ENCODE results near the gene ARHGEF12. TPM values are rescaled to one million over a fixed set of nuclear protein-coding genes. Genes with fewer than 3 reads are reported as not detected.
A peak's percentile ranks its signal among the peaks of the same experiment; 100 is the strongest.

The ARHGEF12 gene
- total RNA-seq, 1 experiment from 2014 or later, result 27.3 TPM

- in situ Hi-C loops (cut with HindIII; ENCODE audit: low pct_unique_long_range_greater_than_20kb, low sequenced_read_pairs), result no loop called here
- DNase-seq (ENCODE audit: low read depth, low spot score), result no peak
These were observed 22.5 kb downstream of the ARHGEF12 start for GRCh38 chr11:120358729-120359128.

DNA sequence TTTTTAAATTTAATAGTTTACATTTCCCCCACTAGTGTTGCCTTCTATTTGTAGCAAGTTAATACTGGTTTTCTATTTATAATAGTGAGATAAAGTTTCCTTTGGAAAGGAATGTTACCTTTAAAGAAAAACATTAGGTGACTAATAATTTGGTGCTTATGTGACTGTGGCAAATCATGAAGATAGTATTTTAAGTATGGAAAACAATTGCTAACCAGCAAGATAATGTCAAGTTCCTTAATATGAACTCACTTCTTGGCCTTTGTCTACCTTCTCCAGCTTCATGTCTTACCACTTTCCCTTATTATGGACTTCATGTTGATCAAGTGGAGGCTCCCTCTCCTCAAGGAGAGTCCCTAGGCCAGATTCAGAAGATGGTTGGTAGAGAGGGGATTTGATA lies 27.2 kb downstream of the ARHGEF12 start:
- in situ Hi-C loops (cut with HindIII; ENCODE audit: low pct_unique_long_range_greater_than_20kb, low sequenced_read_pairs), result no loop called here
- no peak for DNase-seq (ENCODE audit: low read depth, low spot score)

GRCh38 chr11:120365512-120365911 lies 29.3 kb downstream of the ARHGEF12 start:
- in situ Hi-C loops (cut with HindIII; ENCODE audit: low pct_unique_long_range_greater_than_20kb, low sequenced_read_pairs), result no loop called here
- DNase-seq (ENCODE audit: low read depth, low spot score), result no peak

DNA sequence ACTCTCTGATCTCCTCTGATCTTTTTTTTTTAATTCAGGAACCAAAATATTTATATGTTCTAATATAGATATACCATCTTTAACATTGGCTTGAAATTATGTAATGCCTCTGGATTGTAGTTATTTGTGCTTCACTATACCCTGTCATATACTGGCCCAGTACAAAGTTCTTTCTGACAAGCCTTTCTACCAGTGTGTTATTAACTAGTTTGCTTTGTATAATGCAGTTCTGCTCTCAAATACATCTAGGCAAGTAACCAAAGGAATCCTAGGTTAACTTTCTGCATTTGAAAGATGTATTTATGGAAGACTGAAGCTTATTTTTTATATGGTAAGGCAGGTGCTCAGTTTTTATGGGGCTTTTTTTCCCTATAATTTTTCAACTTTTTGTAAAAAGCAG lies 36.1 kb downstream of the ARHGEF12 start:
- no peak for DNase-seq (ENCODE audit: low read depth, low spot score)
- in situ Hi-C loops (cut with HindIII; ENCODE audit: low pct_unique_long_range_greater_than_20kb, low sequenced_read_pairs), result no loop called here

DNA sequence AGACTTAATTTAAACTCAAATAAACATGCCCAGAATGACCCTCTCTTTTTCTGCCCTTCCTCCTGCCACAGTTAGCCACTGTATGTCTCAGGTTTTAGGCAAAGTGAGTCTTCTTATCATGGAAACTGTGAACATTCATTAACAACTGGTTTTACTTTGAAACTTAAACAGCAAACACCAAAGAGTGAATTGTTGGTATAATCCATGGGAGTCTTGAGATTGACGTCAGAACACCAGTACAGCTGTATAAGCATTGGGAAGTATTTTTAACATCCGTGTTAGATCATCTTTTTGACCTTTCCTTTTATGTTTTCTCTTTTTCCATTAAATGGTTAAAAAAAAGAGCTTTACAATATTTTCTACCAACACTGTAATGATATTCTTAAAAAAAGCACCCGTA lies 38.9 kb downstream of the ARHGEF12 start:
- DNase-seq (ENCODE audit: low read depth, low spot score), result no peak
- in situ Hi-C loops (cut with HindIII; ENCODE audit: low pct_unique_long_range_greater_than_20kb, low sequenced_read_pairs), result no loop called here

GRCh38 chr11:120376547-120377182 lies 40.5 kb downstream of the ARHGEF12 start:
- in situ Hi-C loops (cut with HindIII; ENCODE audit: low pct_unique_long_range_greater_than_20kb, low sequenced_read_pairs), result no loop called here
- no peak for DNase-seq (ENCODE audit: low read depth, low spot score)

- in situ Hi-C loops (cut with HindIII; ENCODE audit: low pct_unique_long_range_greater_than_20kb, low sequenced_read_pairs), result no loop called here
These were observed 42.3 kb downstream of the ARHGEF12 start for GRCh38 chr11:120378474-120378873.

GRCh38 chr11:120381401-120381800 lies 45.2 kb downstream of the ARHGEF12 start:
- in situ Hi-C loops (cut with HindIII; ENCODE audit: low pct_unique_long_range_greater_than_20kb, low sequenced_read_pairs), result no loop called here
- no peak for DNase-seq (ENCODE audit: low read depth, low spot score)

More at GRCh38 chr11:120378474-120378873, 42.3 kb downstream of the ARHGEF12 start:
- no peak for DNase-seq (ENCODE audit: low read depth, low spot score)

GRCh38 chr11:120383518-120384155 lies 47.4 kb downstream of the ARHGEF12 start:
- DNase-seq (ENCODE audit: low read depth, low spot score), result no peak
- in situ Hi-C loops (cut with HindIII; ENCODE audit: low pct_unique_long_range_greater_than_20kb, low sequenced_read_pairs), result no loop called here

DNA sequence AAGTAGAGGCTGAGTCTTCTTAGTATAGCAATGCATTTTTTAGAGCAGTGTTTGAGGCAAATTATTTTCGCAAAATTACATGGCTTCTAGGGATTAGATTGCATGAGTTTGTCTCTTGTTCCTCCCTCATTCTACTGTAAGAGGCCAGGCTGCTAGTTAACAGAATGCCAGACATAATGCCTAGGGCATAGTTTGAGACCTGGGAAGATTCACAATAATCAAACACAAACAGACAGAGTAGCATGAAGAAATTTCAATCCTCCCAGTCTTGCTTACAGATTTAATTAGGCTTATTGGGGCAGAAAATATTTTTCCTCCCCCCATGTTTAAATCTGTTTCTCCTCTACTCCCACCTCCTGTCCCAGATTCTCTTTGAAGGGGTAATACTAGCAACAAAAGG lies 48.3 kb downstream of the ARHGEF12 start:
- in situ Hi-C loops (cut with HindIII; ENCODE audit: low pct_unique_long_range_greater_than_20kb, low sequenced_read_pairs), result no loop called here

DNA sequence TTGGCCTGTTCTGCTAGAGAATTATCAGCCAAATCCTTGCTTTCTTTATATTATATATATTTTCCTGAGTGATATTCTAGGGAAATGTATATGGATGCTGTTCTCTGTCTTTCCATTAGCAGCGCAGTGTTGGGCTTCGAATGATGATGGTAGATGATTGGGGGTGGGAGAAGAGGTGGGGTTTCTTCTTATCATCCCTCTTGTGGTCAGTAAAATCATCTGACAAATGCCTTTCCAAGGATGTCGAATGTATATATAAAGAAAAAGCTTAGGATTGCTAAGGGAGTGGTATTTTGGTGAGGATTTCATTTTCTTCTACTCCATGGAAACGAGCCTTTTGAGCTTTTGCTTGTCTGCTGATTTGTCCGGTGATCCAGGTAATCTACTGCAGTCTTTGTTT lies 48.9 kb downstream of the ARHGEF12 start:
- in situ Hi-C loops (cut with HindIII; ENCODE audit: low pct_unique_long_range_greater_than_20kb, low sequenced_read_pairs), result no loop called here
- peak; percentile 6 for DNase-seq (ENCODE audit: low read depth, low spot score)

More for the DNA sequence above, 48.3 kb downstream of the ARHGEF12 start:
- no peak for DNase-seq (ENCODE audit: low read depth, low spot score)

DNA sequence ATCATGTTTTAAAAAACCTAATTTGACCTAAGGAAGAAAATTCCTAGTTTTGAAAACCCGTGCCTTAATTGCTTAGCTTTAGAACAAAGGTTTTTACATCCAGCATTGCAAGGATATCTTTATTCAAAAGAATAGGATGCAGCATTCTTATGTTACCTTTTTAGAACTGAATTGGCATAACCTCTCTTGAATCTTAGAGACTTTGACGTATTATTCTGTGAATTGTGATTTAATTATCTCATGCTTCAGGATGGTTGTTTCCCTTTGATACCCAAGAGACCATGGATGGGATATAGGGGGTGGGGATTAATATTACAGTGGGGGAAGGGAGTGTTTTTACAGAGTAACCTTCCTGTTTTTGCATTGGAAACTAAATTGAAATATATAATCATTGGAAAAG lies 49.4 kb downstream of the ARHGEF12 start:
- no peak for DNase-seq (ENCODE audit: low read depth, low spot score)
- in situ Hi-C loops (cut with HindIII; ENCODE audit: low pct_unique_long_range_greater_than_20kb, low sequenced_read_pairs), result no loop called here

GRCh38 chr11:120386318-120386717 lies 50.1 kb downstream of the ARHGEF12 start:
- in situ Hi-C loops (cut with HindIII; ENCODE audit: low pct_unique_long_range_greater_than_20kb, low sequenced_read_pairs), result no loop called here
- DNase-seq (ENCODE audit: low read depth, low spot score), result no peak

GRCh38 chr11:120386774-120387371 lies 50.7 kb downstream of the ARHGEF12 start:
- no peak for DNase-seq (ENCODE audit: low read depth, low spot score)
- in situ Hi-C loops (cut with HindIII; ENCODE audit: low pct_unique_long_range_greater_than_20kb, low sequenced_read_pairs), result no loop called here

GRCh38 chr11:120388261-120388660 lies 52.0 kb downstream of the ARHGEF12 start:
- in situ Hi-C loops (cut with HindIII; ENCODE audit: low pct_unique_long_range_greater_than_20kb, low sequenced_read_pairs), result no loop called here
- no peak for DNase-seq (ENCODE audit: low read depth, low spot score)

- DNase-seq (ENCODE audit: low read depth, low spot score), result no peak
- in situ Hi-C loops (cut with HindIII; ENCODE audit: low pct_unique_long_range_greater_than_20kb, low sequenced_read_pairs), result no loop called here
These were observed 53.7 kb downstream of the ARHGEF12 start for GRCh38 chr11:120389693-120390584.

- in situ Hi-C loops (cut with HindIII; ENCODE audit: low pct_unique_long_range_greater_than_20kb, low sequenced_read_pairs), result no loop called here
- DNase-seq (ENCODE audit: low read depth, low spot score), result no peak
These were observed 54.3 kb downstream of the ARHGEF12 start for GRCh38 chr11:120390585-120390922.

GRCh38 chr11:120391292-120391691 lies 55.1 kb downstream of the ARHGEF12 start:
- DNase-seq (ENCODE audit: low read depth, low spot score), result peak; percentile 90
- in situ Hi-C loops (cut with HindIII; ENCODE audit: low pct_unique_long_range_greater_than_20kb, low sequenced_read_pairs), result no loop called here

Data from SK-MEL-5 (cell line).